GM20000 (cell line): Measurements from ENCODE around the gene TFPI.
"Not testable (repeated sequence)": the region's sequence is repeated elsewhere in the genome, so short reads cannot be mapped to it uniquely, and the experiment has no call there.

ENCODE experiments used
- DNase-seq: peaks from one replicate; pipeline ENCODE4 v3.0.0; 2012; ENCODE audit warnings: low spot score
- CTCF ChIP-seq: IDR thresholded peaks from 2 replicates; pipeline ENCODE4 v1.5.1; 2012; ENCODE audit warnings: mild to moderate bottlenecking, control low read depth; ENCODE audit errors: extremely low read depth, missing control alignments

The TFPI gene

GRCh38 chr2:187525163-187525900, 28.9 kb downstream of the TFPI start:
- TF ChIP-seq CTCF = no peak
- no peak for DNase-seq

- no peak for DNase-seq
- no peak for TF ChIP-seq CTCF
Observed at GRCh38 chr2:187523325-187523724, 30.9 kb downstream of the TFPI start.

- DNase-seq = no peak
- TF ChIP-seq CTCF = no peak
Observed at GRCh38 chr2:187520121-187520624, 34.1 kb downstream of the TFPI start.

DNA sequence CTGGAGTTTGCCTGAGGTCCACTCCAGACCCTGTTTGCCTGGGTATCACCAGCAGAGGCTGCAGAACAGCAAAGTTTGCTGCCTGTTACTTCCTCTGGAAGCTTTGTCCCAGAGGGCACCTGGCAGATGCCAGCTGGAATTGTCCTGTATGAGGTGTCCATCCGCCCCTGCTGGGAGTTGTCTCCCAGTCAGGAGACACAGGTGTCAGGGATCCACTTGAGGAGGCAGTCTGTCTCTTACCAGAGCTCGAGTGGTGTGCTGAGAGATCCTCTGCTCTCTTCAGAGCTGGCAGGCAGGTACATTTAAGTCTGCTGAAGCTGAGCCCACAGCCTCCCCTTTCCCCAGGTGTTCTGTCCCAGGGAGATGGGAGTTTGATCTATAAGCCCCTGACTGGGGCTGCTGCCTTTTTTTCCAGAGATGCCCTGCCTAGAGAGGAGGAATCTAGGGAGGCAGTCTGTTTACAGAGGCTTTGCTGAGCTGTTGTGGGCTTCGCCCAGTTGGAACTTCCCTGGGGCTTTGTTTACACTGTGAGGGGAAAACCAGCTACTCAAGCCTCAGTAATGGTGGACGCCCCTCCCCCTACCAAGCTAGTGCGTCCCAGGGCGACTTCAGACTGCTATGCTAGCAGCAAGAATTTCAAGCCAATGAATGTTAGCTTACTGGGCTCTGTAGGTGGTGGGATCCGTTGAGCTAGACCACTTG, 34.7 kb downstream of the TFPI start:
- no peak for TF ChIP-seq CTCF
- no peak for DNase-seq

- not testable (repeated sequence) for DNase-seq
Observed at GRCh38 chr2:187517750-187518361, 36.4 kb downstream of the TFPI start.

- not testable (repeated sequence) for DNase-seq
Observed at GRCh38 chr2:187516630-187517510, 37.4 kb downstream of the TFPI start.

DNA sequence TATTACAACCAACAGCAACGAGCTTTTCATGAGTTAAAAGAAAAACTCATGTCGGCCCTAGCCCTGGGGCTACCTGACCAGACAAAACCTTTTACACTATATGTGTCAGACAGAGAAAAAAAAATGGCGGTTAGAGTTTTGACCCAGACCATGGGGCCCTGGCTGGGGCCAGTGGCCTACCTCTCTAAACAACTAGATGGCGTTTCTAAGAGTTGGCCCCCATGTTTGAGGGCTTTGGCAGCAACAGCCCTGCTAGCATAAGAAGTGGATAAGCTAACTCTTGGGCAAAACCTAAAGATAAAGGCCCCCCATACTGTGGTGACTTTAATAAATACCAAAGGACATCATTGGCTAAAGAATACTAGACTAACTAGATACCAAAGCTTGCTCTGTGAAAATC, 39.3 kb downstream of the TFPI start:
- no peak for DNase-seq
- no peak for TF ChIP-seq CTCF

- DNase-seq = not testable (repeated sequence)
Observed at GRCh38 chr2:187514235-187514829, 39.9 kb downstream of the TFPI start.

GRCh38 chr2:187513460-187514234, 40.6 kb downstream of the TFPI start:
- DNase-seq = not testable (repeated sequence)
